Activated CD8-positive, alpha-beta memory T cell treated with anti-CD3 and anti-CD28 coated beads for 36 hours (primary cell): Measurements from ENCODE around the gene DDX41. TPM values are rescaled to one million over a fixed set of nuclear protein-coding genes. Genes with fewer than 3 reads are reported as not detected.

ENCODE experiments used
- CTCF ChIA-PET: fragments of 350-600 bp; sonication (Branson Sonifier 250); formaldehyde crosslinking; loops from one replicate; lab custom pipeline; 2021; ENCODE audit warnings: antibody characterized with exemption; lab: Charles Lee
- POLR2A ChIA-PET: fragments of 350-600 bp; sonication (Branson Sonifier 250); formaldehyde crosslinking; loops from one replicate; lab custom pipeline; 2021; ENCODE audit warnings: antibody characterized with exemption; lab: Charles Lee
- total RNA-seq, 2 experiments: library from RNA; stranded (reverse); gene quantifications; one replicate each; pipeline ENCODE4 v1.2.3, GENCODE V29; 2021

Gene DDX41
- total RNA-seq, 2 experiments from 2014 or later = 204 to 212 TPM

- ChIA-PET POLR2A (interaction anchor here (0.9 kb wide), 1 partner anchor 16 kb away, joined by 3 read pairs; no protein-coding TSS in a partner anchor), CTCF (interaction anchor here (0.6 kb wide), 1 partner anchor 688 kb away, joined by 3 read pairs; no protein-coding TSS in a partner anchor)
These were observed 11.7 kb downstream of the DDX41 start for GRCh38 chr5:177505075-177505474.

- POLR2A ChIA-PET = no interaction called here
- CTCF ChIA-PET = interaction anchor here (0.6 kb wide), 1 partner anchor 689 kb away, joined by 3 read pairs; no protein-coding TSS in a partner anchor
These were observed 12.4 kb downstream of the DDX41 start for GRCh38 chr5:177504086-177505056.

- ChIA-PET POLR2A (no interaction called here), CTCF (no interaction called here)
These were observed 13.2 kb downstream of the DDX41 start for GRCh38 chr5:177503351-177504085.

- POLR2A ChIA-PET = no interaction called here
These were observed 13.9 kb downstream of the DDX41 start for GRCh38 chr5:177502886-177503285.

GRCh38 chr5:177501874-177502678, 14.7 kb downstream of the DDX41 start:
- CTCF ChIA-PET = interaction anchor here (0.8 to 3.3 kb wide), 25 partner anchors 8 to 193 kb away, joined by 3 to 37 read pairs (median 4); partner anchors contain the start of genes DBN1, DDX41, DOK3 and LMAN2
- POLR2A ChIA-PET = no interaction called here

More at GRCh38 chr5:177502886-177503285, 13.9 kb downstream of the DDX41 start:
- CTCF ChIA-PET = interaction anchor here (2.0 to 2.8 kb wide), 2 partner anchors 11 to 113 kb away, joined by 13 to 18 read pairs; no protein-coding TSS in a partner anchor

GRCh38 chr5:177500685-177501522, 15.9 kb downstream of the DDX41 start:
- CTCF ChIA-PET = interaction anchor here (0.6 to 3.3 kb wide), 28 partner anchors 8 to 259 kb away, joined by 3 to 37 read pairs (median 4); partner anchors contain the start of genes DBN1, DDX41, DOK3 and LMAN2
- POLR2A ChIA-PET = no interaction called here

- ChIA-PET POLR2A (no interaction called here), CTCF (interaction anchor here (0.9 to 3.3 kb wide), 5 partner anchors 24 to 97 kb away, joined by 4 to 37 read pairs (median 17); no protein-coding TSS in a partner anchor)
These were observed 16.9 kb downstream of the DDX41 start for GRCh38 chr5:177499842-177500241.

- POLR2A ChIA-PET = interaction anchor here (0.6 to 2.3 kb wide), 7 partner anchors 11 to 186 kb away, joined by 3 to 10 read pairs (median 5); partner anchors contain the start of genes DOK3, GRK6 and MXD3
- CTCF ChIA-PET = interaction anchor here (0.7 to 4.6 kb wide), 12 partner anchors 9 to 198 kb away, joined by 3 to 23 read pairs (median 3); no protein-coding TSS in a partner anchor
These were observed 18.6 kb downstream of the DDX41 start for GRCh38 chr5:177498013-177498787.

- CTCF ChIA-PET = interaction anchor here (0.7 to 4.6 kb wide), 12 partner anchors 11 to 197 kb away, joined by 3 to 23 read pairs (median 4); no protein-coding TSS in a partner anchor
- POLR2A ChIA-PET = interaction anchor here (1.0 to 2.3 kb wide), 6 partner anchors 11 to 186 kb away, joined by 3 to 10 read pairs (median 6); partner anchors contain the start of genes DOK3, GRK6 and MXD3
These were observed 19.3 kb downstream of the DDX41 start, which contains the start of gene PDLIM7 for GRCh38 chr5:177497292-177498012. Gene PDLIM7, minus strand, starts transcription at chr5:177497604. Its CDS starts 1,092 bp downstream, at chr5:177496512.

GRCh38 chr5:177496727-177497291, 20.0 kb downstream of the DDX41 start:
- CTCF ChIA-PET = interaction anchor here (0.8 to 4.6 kb wide), 10 partner anchors 11 to 187 kb away, joined by 3 to 23 read pairs (median 4); no protein-coding TSS in a partner anchor
- POLR2A ChIA-PET = interaction anchor here (1.0 to 2.3 kb wide), 6 partner anchors 12 to 185 kb away, joined by 3 to 10 read pairs (median 6); partner anchors contain the start of genes DOK3, GRK6 and MXD3

- POLR2A ChIA-PET = interaction anchor here (0.7 to 2.3 kb wide), 5 partner anchors 13 to 92 kb away, joined by 3 to 10 read pairs (median 9); partner anchors contain the start of gene DOK3
- CTCF ChIA-PET = interaction anchor here (1.0 to 4.6 kb wide), 5 partner anchors 24 to 186 kb away, joined by 4 to 23 read pairs (median 9); no protein-coding TSS in a partner anchor
These were observed 20.6 kb downstream of the DDX41 start for GRCh38 chr5:177496070-177496726.

GRCh38 chr5:177495243-177496060, 21.3 kb downstream of the DDX41 start:
- CTCF ChIA-PET = interaction anchor here (0.6 to 4.6 kb wide), 8 partner anchors 14 to 186 kb away, joined by 3 to 23 read pairs (median 6); no protein-coding TSS in a partner anchor
- POLR2A ChIA-PET = interaction anchor here (0.7 to 2.0 kb wide), 2 partner anchors 21 to 23 kb away, joined by 3 to 9 read pairs; no protein-coding TSS in a partner anchor
